Heart left ventricle (tissue), 16 donors: Measurements from ENCODE around the gene SGIP1. TPM values are rescaled to one million over a fixed set of nuclear protein-coding genes. Genes with fewer than 3 reads are reported as not detected.
A peak's percentile ranks its signal among the peaks of the same experiment; 100 is the strongest.

Source experiments
- ATAC-seq, 4 donors: fragments of 200-7000 bp; cut with Tn5 transposase; one replicate each; pipeline ENCODE4 v1.9.1; 2020 to 2022; ENCODE audit warnings: moderate library complexity in 4 of 4, mild to moderate bottlenecking in 3 of 4, moderate number of reproducible peaks in 1 of 4
- DNase-seq, 5 donors: peaks; one replicate each; pipeline ENCODE4 v3.0.0-alpha.2; 2020
- H3K27ac ChIP-seq, 12 donors: fragments of 200-600 bp; sonication (generic) in 4 of 12; one replicate each; pipeline versions ENCODE4 v1.5.0 to v1.8.0; 2016 to 2022; ENCODE audit warnings: mild to moderate bottlenecking in 2 of 12
- H3K27me3 ChIP-seq, 9 donors: fragments of 200-600 bp; sonication (generic) in 2 of 9; one replicate each; pipeline versions ENCODE4 v1.5.1 to v1.8.0; 2016 to 2022; ENCODE audit warnings: mild to moderate bottlenecking in 3 of 9
- H3K36me3 ChIP-seq, 9 donors: fragments of 200-600 bp; sonication (generic) in 2 of 9; one replicate each; pipeline versions ENCODE4 v1.5.0 to v1.8.0; 2018 to 2022; ENCODE audit warnings: mild to moderate bottlenecking in 2 of 9
- H3K4me1 ChIP-seq, 12 donors: fragments of 200-600 bp; sonication (generic) in 4 of 12; one replicate each; pipeline versions ENCODE4 v1.5.0 to v1.8.0; 2016 to 2022; ENCODE audit warnings: mild to moderate bottlenecking in 3 of 12
- H3K4me3 ChIP-seq, 12 donors: fragments of 200-600 bp; sonication (generic) in 4 of 12; one replicate each; pipeline versions ENCODE4 v1.5.0 to v1.8.0; 2017 to 2022; ENCODE audit warnings: mild to moderate bottlenecking in 9 of 12, moderate library complexity in 4 of 12
- H3K9me3 ChIP-seq, 12 donors: fragments of 200-600 bp; sonication (generic) in 4 of 12; one replicate each; pipeline versions ENCODE4 v1.5.0 to v1.8.0; 2016 to 2022; ENCODE audit warnings: mild to moderate bottlenecking in 1 of 12
- POLR2A ChIP-seq, 2 donors: fragments of 450-650 bp; IDR thresholded peaks; one replicate each; pipeline ENCODE4 v1.6.1; 2017; ENCODE audit warnings: antibody characterized with exemption in 2 of 2, mild to moderate bottlenecking in 2 of 2, moderate library complexity in 2 of 2
- WGBS, 4 donors: extraction: QIAGEN DNeasy Blood & Tissue Kit in 2 of 4; methylation state at CpG; one replicate each; pipeline versions ENCODE4 v1.1.5 to v1.1.7; 2013 to 2018; 5-methylcytosine and 5-hydroxymethylcytosine counted together
- intact Hi-C, 10 donors: fragments of 100-400 bp; cut with DNase I; formaldehyde crosslinking; loops; one replicate each; pipeline versions ENCODE4 v1.11.1 to v1.14.2; 2022
- polyA plus RNA-seq, 2 donors: library from polyadenylated mRNA; stranded (reverse); fragments of 200-250 nt; gene quantifications; one replicate each; pipeline ENCODE4 v1.2.3, GENCODE V29; 2013
- total RNA-seq, 9 donors: library from RNA; depleted of rRNA in 2 of 9; stranded (reverse); fragments of >200 nt in 2 of 9; fragmentation: NEBNext Ultra II Directional in 3 of 9; extraction: Animal tissue kit (Norgen Biotek cat#: 25700) in 3 of 9; gene quantifications; one replicate each; pipeline versions ENCODE4 v1.1.0 to v1.2.4, GENCODE V29; 2016 to 2023
- TF ChIP-seq, protein P1 (sequence below), 12 donors: fragments of 200-600 bp; sonication (generic) in 4 of 12; IDR thresholded peaks; one replicate each; pipeline versions ENCODE4 v1.5.0 to v1.8.0; 2018 to 2022; ENCODE audit warnings: antibody characterized with exemption in 12 of 12, mild to moderate bottlenecking in 5 of 12
- donor health status: ischemic (EF 13 %, LVEDD 7.1; RV severe dilation, severe dysfunction).
- donor health status: healthy with polysubstance abuse.
- donor health status: DM: no; HTN: yes; CAD: no.
- donor health status: DM: no; HTN: no; CAD: no.
- donor health status: ischemic (EF 25% LVEDD 6.9; RV normal size, moderate dysfunction).
- donor health status: ischemic (EF 25% LVEDD 5.7; RV mildly dilated, moderate dysfunction).
- donor health status: healthy.
- donor health status: DM: yes; HTN: yes; CAD: no.
- donor health status: ischemic (EF 35%, LVEDD 5.7; RV mildly dilated, moderate dysfunction).
- donor health status: nonischemic (EF 11% LVEDD 7.7; RV severe dilation, severe dysfunction).
- donor health status: DM: yes; HTN: yes; CAD: no.
- donor health status: PGD.
- donor health status: ischemic (EF 29% LVEDD 5.4; RV normal size, mild dysfunction).
- donor health status: nonischemic (EF 23%, LVEDD 6.1; RV moderate dilation, normal function).

The SGIP1 gene
- total and polyA plus RNA-seq, 11 donors, result 2.1 to 17.3 (median 5.0) TPM

DNA sequence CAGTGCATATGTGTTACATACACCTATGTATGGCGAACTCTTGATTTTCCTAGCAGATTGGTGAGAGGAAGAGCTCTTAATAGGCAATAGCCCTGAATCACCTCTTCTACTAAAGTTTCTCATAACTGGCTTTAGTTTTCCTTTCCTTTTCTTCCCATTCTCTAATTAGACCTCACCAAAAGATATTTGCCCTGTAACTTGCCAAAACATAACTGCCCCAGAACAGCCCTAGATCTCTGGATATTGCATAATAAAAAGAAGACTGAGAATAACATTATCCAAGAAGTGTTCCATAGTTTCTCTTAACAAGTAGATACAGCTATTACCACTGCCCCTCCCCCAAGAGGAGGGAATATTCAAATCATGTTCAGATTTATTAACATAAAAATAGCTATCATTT is 16.3 kb downstream of the SGIP1 start:
- ATAC-seq, result no peak
- H3K36me3 ChIP-seq, result peaks cover 0 to 5% (median 0%) of the 10 kb centered on the region in 9 donors
- H3K9me3 ChIP-seq, result no peaks in the 10 kb centered on the region
- intact Hi-C loops, result no loop called here
- H3K4me3 ChIP-seq, result no peak overlapping the region
- no peak for DNase-seq
- 98 to 100% (median 100%) methylated on average over 1 of the region's 1 CpG for WGBS, 4 donors
- H3K27me3 ChIP-seq, result no peaks in the 10 kb centered on the region
- TF ChIP-seq, protein P1, sequence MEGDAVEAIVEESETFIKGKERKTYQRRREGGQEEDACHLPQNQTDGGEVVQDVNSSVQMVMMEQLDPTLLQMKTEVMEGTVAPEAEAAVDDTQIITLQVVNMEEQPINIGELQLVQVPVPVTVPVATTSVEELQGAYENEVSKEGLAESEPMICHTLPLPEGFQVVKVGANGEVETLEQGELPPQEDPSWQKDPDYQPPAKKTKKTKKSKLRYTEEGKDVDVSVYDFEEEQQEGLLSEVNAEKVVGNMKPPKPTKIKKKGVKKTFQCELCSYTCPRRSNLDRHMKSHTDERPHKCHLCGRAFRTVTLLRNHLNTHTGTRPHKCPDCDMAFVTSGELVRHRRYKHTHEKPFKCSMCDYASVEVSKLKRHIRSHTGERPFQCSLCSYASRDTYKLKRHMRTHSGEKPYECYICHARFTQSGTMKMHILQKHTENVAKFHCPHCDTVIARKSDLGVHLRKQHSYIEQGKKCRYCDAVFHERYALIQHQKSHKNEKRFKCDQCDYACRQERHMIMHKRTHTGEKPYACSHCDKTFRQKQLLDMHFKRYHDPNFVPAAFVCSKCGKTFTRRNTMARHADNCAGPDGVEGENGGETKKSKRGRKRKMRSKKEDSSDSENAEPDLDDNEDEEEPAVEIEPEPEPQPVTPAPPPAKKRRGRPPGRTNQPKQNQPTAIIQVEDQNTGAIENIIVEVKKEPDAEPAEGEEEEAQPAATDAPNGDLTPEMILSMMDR (IDR thresholded peaks at IDR 0.05), result no peak
- TF ChIP-seq POLR2A (IDR thresholded peaks at IDR 0.05), result no peak
- peaks cover 0 to 43% (median 3%) of the 10 kb centered on the region in 12 donors for H3K4me1 ChIP-seq
- peak overlapping the region in 1 of 12 donors; percentile 28 for H3K27ac ChIP-seq

DNA sequence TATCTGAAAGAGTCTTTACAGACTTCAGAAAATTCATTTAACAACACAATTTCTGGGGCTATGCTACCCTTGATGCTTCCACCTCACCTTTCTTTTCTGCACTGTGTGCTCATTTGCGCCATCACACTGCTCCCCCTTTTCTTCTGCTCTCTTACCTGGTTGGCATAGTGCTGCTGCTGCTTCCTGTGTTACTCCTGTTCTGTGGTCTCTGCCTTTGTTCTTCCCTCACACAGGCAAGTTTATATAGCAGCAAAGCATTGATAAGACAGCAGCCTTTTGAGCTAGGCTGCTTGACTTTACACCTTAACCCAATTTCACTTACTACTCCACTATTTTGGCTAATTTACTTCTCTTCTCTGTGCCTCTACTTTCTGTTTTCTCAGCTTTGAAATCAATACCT is 18.3 kb downstream of the SGIP1 start:
- TF ChIP-seq, protein P1 (IDR thresholded peaks at IDR 0.05), result no peak
- TF ChIP-seq POLR2A (IDR thresholded peaks at IDR 0.05), result no peak
- no peak for DNase-seq
- no peaks in the 10 kb centered on the region for H3K9me3 ChIP-seq
- ATAC-seq, result no peak
- peaks cover 0 to 42% (median 9%) of the 10 kb centered on the region in 12 donors for H3K4me1 ChIP-seq
- peaks cover 0 to 5% (median 0%) of the 10 kb centered on the region in 9 donors for H3K36me3 ChIP-seq
- no peak overlapping the region for H3K27ac ChIP-seq
- intact Hi-C loops, result no loop called here
- no peaks in the 10 kb centered on the region for H3K27me3 ChIP-seq
- WGBS, 4 donors, result 85 to 97% (median 94%) methylated on average over 1 of the region's 1 CpG
- H3K4me3 ChIP-seq, result no peak overlapping the region

DNA sequence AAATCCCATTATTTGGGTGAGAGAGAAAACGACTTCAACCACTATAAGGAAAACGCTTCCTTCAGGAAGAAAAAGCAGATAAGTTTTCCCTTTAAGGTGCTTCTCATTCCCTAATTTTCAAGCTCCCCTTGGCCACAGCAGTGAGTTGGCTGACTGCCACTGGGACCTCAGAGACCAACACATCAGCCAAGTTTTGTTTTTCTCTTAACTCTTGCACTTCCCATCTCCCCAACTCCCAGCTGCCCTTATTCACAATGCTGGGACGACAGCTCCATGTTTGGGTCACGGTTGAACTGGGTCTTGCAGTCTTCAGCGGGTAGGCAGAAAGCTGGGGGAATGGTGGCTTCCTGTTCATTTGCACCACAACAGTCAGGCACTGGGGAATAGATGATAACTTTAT is 18.9 kb downstream of the SGIP1 start:
- Histone ChIP-seq H3K36me3 (peaks cover 0 to 5% (median 0%) of the 10 kb centered on the region in 9 donors), H3K9me3 (no peaks in the 10 kb centered on the region), H3K4me3 (no peak overlapping the region), H3K27ac (no peak overlapping the region), H3K27me3 (no peaks in the 10 kb centered on the region), H3K4me1 (peaks cover 0 to 42% (median 9%) of the 10 kb centered on the region in 12 donors)
- WGBS, 4 donors, result 29 to 48% (median 41%) methylated on average over 5 of the region's 5 CpGs
- DNase-seq (peak; percentile 50 to 64 (median 58)), ATAC-seq (peak in 2 of 4 donors; percentile 9 to 26)
- no peak for TF ChIP-seq POLR2A (IDR thresholded peaks at IDR 0.05)
- TF ChIP-seq, protein P1 (IDR thresholded peaks at IDR 0.05), result no peak
- intact Hi-C loops, result no loop called here

DNA sequence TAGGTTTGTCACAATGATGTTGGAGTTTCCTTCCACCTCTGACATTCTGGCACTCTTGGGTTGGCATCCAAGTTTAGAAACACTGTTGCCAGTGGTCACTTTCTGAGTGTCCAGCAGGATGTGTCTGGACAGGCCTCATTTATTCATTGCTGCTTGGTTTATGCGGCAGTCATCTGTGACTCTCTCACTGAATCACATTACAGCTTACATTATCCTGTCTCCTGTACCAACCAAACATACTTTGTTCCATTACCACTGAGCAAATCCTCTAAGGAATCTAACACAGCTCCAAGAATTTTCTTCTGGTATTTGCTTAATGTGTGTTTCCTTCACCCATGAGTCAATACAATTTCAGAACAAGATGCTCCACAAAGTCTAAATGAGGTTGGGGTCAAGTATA is 19.9 kb downstream of the SGIP1 start:
- DNase-seq, result no peak
- intact Hi-C loops, result no loop called here
- WGBS, 4 donors, result 90 to 96% (median 93%) methylated on average over 1 of the region's 1 CpG
- ATAC-seq, result no peak
- H3K36me3 ChIP-seq, result peaks cover 0 to 5% (median 0%) of the 10 kb centered on the region in 9 donors
- TF ChIP-seq, protein P1 (IDR thresholded peaks at IDR 0.05), result no peak
- no peak for TF ChIP-seq POLR2A (IDR thresholded peaks at IDR 0.05)
- no peak overlapping the region for H3K27ac ChIP-seq
- no peak overlapping the region for H3K4me3 ChIP-seq
- no peaks in the 10 kb centered on the region for H3K27me3 ChIP-seq
- H3K9me3 ChIP-seq, result no peaks in the 10 kb centered on the region
- H3K4me1 ChIP-seq, result peaks cover 0 to 35% (median 7%) of the 10 kb centered on the region in 12 donors
